Activated naive CD4-positive, alpha-beta T cell treated with anti-CD3 and anti-CD28 coated beads for 36 hours (primary cell): ENCODE data around the gene PCSK2. TPM values are rescaled to one million over a fixed set of nuclear protein-coding genes. Genes with fewer than 3 reads are reported as not detected.
"Not testable (repeated sequence)": the region's sequence is repeated elsewhere in the genome, so short reads cannot be mapped to it uniquely, and the experiment has no call there.

Experiments
- CTCF ChIA-PET: fragments of 350-600 bp; sonication (Branson Sonifier 250); formaldehyde crosslinking; loops from one replicate; lab custom pipeline; 2021; ENCODE audit warnings: antibody characterized with exemption; lab: Charles Lee
- DNase-seq: peaks from one replicate; pipeline ENCODE4 v3.0.0-alpha.2; 2020
- H3K27ac Mint-ChIP-seq: one replicate; pipeline ENCODE4 v1.8.0; 2021; ENCODE audit warnings: mild to moderate bottlenecking, mixed read lengths
- H3K27me3 Mint-ChIP-seq: one replicate; pipeline ENCODE4 v1.8.0; 2021; ENCODE audit warnings: low read depth, mixed read lengths
- H3K36me3 Mint-ChIP-seq: one replicate; pipeline ENCODE4 v1.8.0; 2021; ENCODE audit warnings: low read depth, mixed read lengths
- H3K4me1 Mint-ChIP-seq: one replicate; pipeline ENCODE4 v1.8.0; 2021; ENCODE audit warnings: low read depth, mixed read lengths
- H3K4me3 Mint-ChIP-seq: one replicate; pipeline ENCODE4 v1.8.0; 2021; ENCODE audit warnings: mild to moderate bottlenecking, moderate library complexity, mixed read lengths
- H3K9me3 Mint-ChIP-seq: one replicate; pipeline ENCODE4 v1.8.0; 2021; ENCODE audit warnings: mixed read lengths
- intact Hi-C: fragments of 100-400 bp; cut with micrococcal nuclease; formaldehyde crosslinking; loops from one replicate; pipeline ENCODE4 v1.15.1; 2023
- total RNA-seq, 2 experiments: library from RNA; stranded (reverse); gene quantifications; one replicate each; pipeline ENCODE4 v1.2.3, GENCODE V29; 2021

The PCSK2 gene
- total RNA-seq: not detected

GRCh38 chr20:17226410-17227218 lies at the start of gene PCSK2:
PCSK2 (plus strand) TSS chr20:17227040; CDS start chr20:17227306, 266 bp downstream.
- DNase-seq: peak; percentile 5
- Mint-ChIP-seq H3K9me3 (no peaks in the 10 kb centered on the region), H3K4me1 (peaks cover 3% of the 10 kb centered on the region), H3K36me3 (peaks cover 4% of the 10 kb centered on the region), H3K4me3 (no peak within 1 kb of the TSS), H3K27ac (no peak within 1 kb of the TSS), H3K27me3 (peaks cover 57% of the 10 kb centered on the region)
- CTCF ChIA-PET: no interaction called here
- intact Hi-C loops: no loop called here

- no peaks in the 10 kb centered on the region for H3K36me3 Mint-ChIP-seq
- CTCF ChIA-PET: no interaction called here
- H3K4me3 Mint-ChIP-seq: no peak overlapping the region
- intact Hi-C loops: no loop called here
- DNase-seq: no peak
- H3K27me3 Mint-ChIP-seq: no peaks in the 10 kb centered on the region
- H3K27ac Mint-ChIP-seq: no peak overlapping the region
- no peaks in the 10 kb centered on the region for H3K4me1 Mint-ChIP-seq
- peaks cover 5% of the 10 kb centered on the region for H3K9me3 Mint-ChIP-seq
Measured at GRCh38 chr20:17177341-17177740, 49.5 kb upstream of the PCSK2 start.

GRCh38 chr20:17179840-17180239 lies 47.0 kb upstream of the PCSK2 start:
- Mint-ChIP-seq H3K9me3 (peaks cover 12% of the 10 kb centered on the region), H3K27me3 (no peaks in the 10 kb centered on the region), H3K4me1 (no peaks in the 10 kb centered on the region), H3K27ac (no peak overlapping the region), H3K4me3 (no peak overlapping the region), H3K36me3 (no peaks in the 10 kb centered on the region)
- intact Hi-C loops: no loop called here
- CTCF ChIA-PET: no interaction called here
- no peak for DNase-seq

- peaks cover 2% of the 10 kb centered on the region for H3K9me3 Mint-ChIP-seq
- H3K36me3 Mint-ChIP-seq: no peaks in the 10 kb centered on the region
- H3K4me3 Mint-ChIP-seq: no peak overlapping the region
- H3K27me3 Mint-ChIP-seq: no peaks in the 10 kb centered on the region
- no peak for DNase-seq
- no peak overlapping the region for H3K27ac Mint-ChIP-seq
- H3K4me1 Mint-ChIP-seq: no peaks in the 10 kb centered on the region
- intact Hi-C loops: no loop called here
- CTCF ChIA-PET: no interaction called here
Measured at GRCh38 chr20:17189976-17190695, 36.7 kb upstream of the PCSK2 start.

- H3K27me3 Mint-ChIP-seq: peaks cover under 1% of the 10 kb centered on the region
- no peaks in the 10 kb centered on the region for H3K9me3 Mint-ChIP-seq
- CTCF ChIA-PET: no interaction called here
- H3K36me3 Mint-ChIP-seq: no peaks in the 10 kb centered on the region
- no peak for DNase-seq
- H3K4me3 Mint-ChIP-seq: no peak overlapping the region
- intact Hi-C loops: no loop called here
- no peak overlapping the region for H3K27ac Mint-ChIP-seq
- no peaks in the 10 kb centered on the region for H3K4me1 Mint-ChIP-seq
Measured at GRCh38 chr20:17197041-17197440, 29.8 kb upstream of the PCSK2 start.

GRCh38 chr20:17202030-17202429 lies 24.8 kb upstream of the PCSK2 start:
- no peak overlapping the region for H3K4me3 Mint-ChIP-seq
- no peak for DNase-seq
- H3K27ac Mint-ChIP-seq: no peak overlapping the region
- peaks cover 2% of the 10 kb centered on the region for H3K27me3 Mint-ChIP-seq
- no peaks in the 10 kb centered on the region for H3K9me3 Mint-ChIP-seq
- CTCF ChIA-PET: no interaction called here
- H3K36me3 Mint-ChIP-seq: no peaks in the 10 kb centered on the region
- intact Hi-C loops: no loop called here
- no peaks in the 10 kb centered on the region for H3K4me1 Mint-ChIP-seq

- intact Hi-C loops: no loop called here
- Mint-ChIP-seq H3K27ac (no peak overlapping the region), H3K9me3 (no peaks in the 10 kb centered on the region), H3K4me3 (no peak overlapping the region), H3K27me3 (peaks cover 2% of the 10 kb centered on the region), H3K4me1 (no peaks in the 10 kb centered on the region), H3K36me3 (no peaks in the 10 kb centered on the region)
- DNase-seq: no peak
- CTCF ChIA-PET: no interaction called here
Measured at GRCh38 chr20:17202673-17203072, 24.2 kb upstream of the PCSK2 start.

- H3K27ac Mint-ChIP-seq: no peak overlapping the region
- H3K27me3 Mint-ChIP-seq: peaks cover 2% of the 10 kb centered on the region
- CTCF ChIA-PET: no interaction called here
- H3K36me3 Mint-ChIP-seq: no peaks in the 10 kb centered on the region
- no peaks in the 10 kb centered on the region for H3K4me1 Mint-ChIP-seq
- no peak overlapping the region for H3K4me3 Mint-ChIP-seq
- no peak for DNase-seq
- intact Hi-C loops: no loop called here
- H3K9me3 Mint-ChIP-seq: no peaks in the 10 kb centered on the region
Measured at GRCh38 chr20:17205084-17205813, 21.6 kb upstream of the PCSK2 start.

GRCh38 chr20:17210387-17210786 lies 16.5 kb upstream of the PCSK2 start:
- DNase-seq: no peak

GRCh38 chr20:17210983-17211382 lies 15.9 kb upstream of the PCSK2 start:
- H3K4me3 Mint-ChIP-seq: no peak overlapping the region
- no peaks in the 10 kb centered on the region for H3K4me1 Mint-ChIP-seq
- DNase-seq: no peak
- CTCF ChIA-PET: no interaction called here
- no peak overlapping the region for H3K27ac Mint-ChIP-seq
- no peaks in the 10 kb centered on the region for H3K27me3 Mint-ChIP-seq
- no peaks in the 10 kb centered on the region for H3K36me3 Mint-ChIP-seq
- peaks cover 4% of the 10 kb centered on the region for H3K9me3 Mint-ChIP-seq
- intact Hi-C loops: no loop called here

More at GRCh38 chr20:17210387-17210786, 16.5 kb upstream of the PCSK2 start:
- H3K9me3 Mint-ChIP-seq: peaks cover 4% of the 10 kb centered on the region
- H3K27ac Mint-ChIP-seq: no peak overlapping the region
- H3K4me3 Mint-ChIP-seq: no peak overlapping the region
- intact Hi-C loops: no loop called here
- no peaks in the 10 kb centered on the region for H3K4me1 Mint-ChIP-seq
- no peaks in the 10 kb centered on the region for H3K27me3 Mint-ChIP-seq
- no peaks in the 10 kb centered on the region for H3K36me3 Mint-ChIP-seq
- CTCF ChIA-PET: no interaction called here

- no peak for DNase-seq
- Mint-ChIP-seq H3K27me3 (no peaks in the 10 kb centered on the region), H3K4me1 (no peaks in the 10 kb centered on the region), H3K9me3 (peaks cover 4% of the 10 kb centered on the region), H3K4me3 (no peak overlapping the region), H3K36me3 (no peaks in the 10 kb centered on the region), H3K27ac (no peak overlapping the region)
- intact Hi-C loops: no loop called here
- CTCF ChIA-PET: no interaction called here
Measured at GRCh38 chr20:17215167-17215566, 11.7 kb upstream of the PCSK2 start.

GRCh38 chr20:17219856-17220255 lies 7.0 kb upstream of the PCSK2 start:
- H3K27ac Mint-ChIP-seq, intact Hi-C loops, H3K4me3 Mint-ChIP-seq, H3K36me3 Mint-ChIP-seq, CTCF ChIA-PET, DNase-seq, H3K4me1 Mint-ChIP-seq, H3K9me3 Mint-ChIP-seq: not testable (repeated sequence)
- H3K27me3 Mint-ChIP-seq: peaks cover 13% of the 10 kb centered on the region
